GM18520 (cell line): ENCODE measurements around the gene ZNF783.
A peak's percentile ranks its signal among the peaks of the same experiment; 100 is the strongest.
"Not testable (repeated sequence)": the region's sequence is repeated elsewhere in the genome, so short reads cannot be mapped to it uniquely, and the experiment has no call there.

ENCODE experiments used
- ATAC-seq: cut with Tn5 transposase; IDR thresholded peaks from one replicate; pipeline ENCODE4 v1.9.1; 2021; ENCODE audit not compliant: unreplicated experiment

The ZNF783 gene

GRCh38 chr7:149261829-149262617 lies at the start of gene ZNF783:
TSS of gene ZNF783 (plus strand) at chr7:149262196. CDS start at chr7:149262334, 138 bp downstream.
- peak; percentile 83 for ATAC-seq

- no peak for ATAC-seq
These were observed 47.8 kb upstream of the ZNF783 start for GRCh38 chr7:149214020-149214720.

- ATAC-seq, result no peak
These were observed 45.6 kb upstream of the ZNF783 start for GRCh38 chr7:149216402-149216801.

DNA sequence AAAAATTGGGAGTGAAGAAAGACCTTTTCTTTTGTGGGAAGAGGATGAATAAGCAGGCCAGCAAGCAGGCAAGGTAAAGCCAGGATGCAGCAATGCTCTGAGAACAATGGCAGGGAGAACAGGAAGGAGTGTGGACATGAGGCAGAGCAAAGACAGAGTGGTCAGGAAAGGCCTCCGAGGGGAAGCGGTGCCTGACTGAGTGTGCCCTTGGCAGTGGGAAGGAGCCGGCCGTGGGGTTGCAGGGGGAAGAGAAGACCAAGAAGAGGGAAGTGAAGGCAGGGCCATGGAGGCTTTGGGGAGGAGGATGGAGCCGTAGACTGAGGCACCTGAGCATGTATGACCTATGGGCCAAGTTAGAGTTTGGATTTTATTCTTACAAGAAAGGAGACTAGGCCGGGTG lies 44.4 kb upstream of the ZNF783 start:
- no peak for ATAC-seq

- no peak for ATAC-seq
These were observed 43.3 kb upstream of the ZNF783 start for GRCh38 chr7:149218469-149219420.

- ATAC-seq, result no peak
These were observed 41.5 kb upstream of the ZNF783 start for GRCh38 chr7:149220534-149220933.

GRCh38 chr7:149223176-149223575 lies 38.8 kb upstream of the ZNF783 start:
- no peak for ATAC-seq

DNA sequence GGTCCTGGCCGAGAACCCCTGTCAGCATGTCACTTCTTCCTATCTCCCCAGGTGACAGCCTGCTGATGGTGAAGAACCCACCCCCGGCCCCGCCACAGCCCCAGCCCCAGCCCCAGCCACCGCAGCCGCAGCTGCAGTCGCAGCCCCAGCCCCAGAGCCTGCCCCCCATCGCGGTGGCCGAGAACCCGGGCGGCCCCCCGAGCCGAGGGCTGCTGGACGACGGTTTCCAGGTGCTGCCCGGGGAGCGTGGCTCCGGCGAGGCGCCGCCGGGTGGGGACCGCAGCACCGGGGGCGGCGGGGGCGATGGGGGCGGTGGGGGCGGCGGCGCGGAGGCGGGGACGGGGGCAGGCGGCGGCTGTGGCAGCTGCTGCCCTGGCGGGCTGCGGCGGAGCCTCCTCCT lies 38.2 kb upstream of the ZNF783 start:
- ATAC-seq, result no peak

GRCh38 chr7:149224352-149224751 lies 37.6 kb upstream of the ZNF783 start:
- no peak for ATAC-seq

GRCh38 chr7:149225106-149225505 lies 36.9 kb upstream of the ZNF783 start:
- no peak for ATAC-seq

DNA sequence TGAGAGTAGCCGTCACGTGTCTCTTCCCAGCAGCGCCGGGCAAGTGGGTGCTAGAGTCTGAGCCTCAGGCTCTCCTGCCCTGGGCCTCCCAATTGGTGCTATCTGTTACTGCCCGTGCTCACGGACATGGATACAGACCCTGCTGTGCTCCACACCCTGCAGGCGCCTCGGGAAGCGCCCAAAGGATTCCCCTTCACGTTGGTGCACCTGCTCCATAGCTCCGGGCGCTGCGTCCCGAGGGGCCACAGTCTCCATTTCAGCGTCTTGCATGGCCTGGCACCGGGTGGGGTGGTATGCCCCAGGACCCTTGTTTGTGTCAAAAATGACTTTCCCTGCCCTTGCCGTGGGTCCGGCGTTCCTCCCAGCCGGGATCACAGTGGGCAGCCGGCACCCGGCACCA lies 36.3 kb upstream of the ZNF783 start:
- no peak for ATAC-seq

GRCh38 chr7:149226366-149226765 lies 35.6 kb upstream of the ZNF783 start:
- ATAC-seq, result not testable (repeated sequence)

GRCh38 chr7:149226840-149227494 lies 35.0 kb upstream of the ZNF783 start:
- no peak for ATAC-seq

GRCh38 chr7:149228831-149229471 lies 33.0 kb upstream of the ZNF783 start:
- no peak for ATAC-seq

DNA sequence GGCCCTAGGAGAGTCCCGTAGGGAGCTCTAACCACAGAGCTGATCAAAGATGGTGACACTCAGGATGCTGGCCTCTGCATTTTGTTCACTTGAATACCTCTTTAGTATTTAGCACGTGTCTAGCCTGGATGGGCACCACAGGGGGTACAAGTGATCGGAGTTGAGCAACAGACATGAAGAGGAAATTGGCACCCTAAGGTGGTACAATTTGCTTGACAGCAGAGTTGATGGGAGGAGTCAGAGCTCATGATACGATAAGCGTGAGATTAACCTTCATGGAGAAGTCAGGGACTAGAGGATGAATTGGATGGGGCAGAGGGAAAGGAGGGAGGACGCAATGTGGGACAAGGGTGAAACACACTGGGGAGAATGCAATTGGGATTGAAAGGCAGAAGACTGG lies 32.5 kb upstream of the ZNF783 start:
- no peak for ATAC-seq

GRCh38 chr7:149232362-149232761 lies 29.6 kb upstream of the ZNF783 start:
- no peak for ATAC-seq

DNA sequence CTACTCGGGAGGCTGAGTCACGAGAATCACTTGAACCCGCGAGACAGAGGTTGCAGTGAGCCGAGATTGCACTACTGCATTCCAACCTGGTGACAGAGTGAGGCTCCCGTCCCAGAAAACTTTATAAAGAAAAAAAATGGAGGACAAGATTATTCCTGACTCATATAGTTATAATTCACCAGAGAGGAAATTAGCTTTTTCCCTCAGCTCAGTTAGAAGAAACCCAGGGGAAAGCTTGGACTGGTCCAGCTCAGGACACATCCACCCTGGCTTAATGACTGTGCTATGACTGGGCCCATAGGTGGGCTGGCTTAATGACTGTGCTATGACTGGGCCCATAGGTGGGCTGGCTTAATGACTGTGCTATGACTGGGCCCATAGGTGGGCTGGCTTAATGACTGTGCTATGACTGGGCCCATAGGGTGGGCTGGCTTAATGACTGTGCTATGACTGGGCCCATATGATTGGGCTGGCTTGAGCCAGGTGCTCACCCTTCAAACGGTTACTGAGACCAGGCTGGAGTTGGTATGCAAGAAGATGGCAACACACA lies 28.3 kb upstream of the ZNF783 start:
- ATAC-seq, result not testable (repeated sequence)

GRCh38 chr7:149237502-149237901 lies 24.5 kb upstream of the ZNF783 start:
- no peak for ATAC-seq

GRCh38 chr7:149238051-149238450 lies 23.9 kb upstream of the ZNF783 start:
- no peak for ATAC-seq
